Endodermal cell (in vitro differentiated cells): ENCODE results near the gene AGMAT. TPM values are rescaled to one million over a fixed set of nuclear protein-coding genes. Genes with fewer than 3 reads are reported as not detected.

Experiments
- DNase-seq: peaks from one replicate; pipeline ENCODE4 v3.0.0-alpha.2; 2017
- H3K27ac ChIP-seq: 2 replicates; pipeline ENCODE4 v1.5.1; 2013; ENCODE audit warnings: mild to moderate bottlenecking, low read depth, low read length, moderate library complexity
- H3K27me3 ChIP-seq: 2 replicates; pipeline ENCODE4 v1.6.1; 2013; ENCODE audit warnings: mild to moderate bottlenecking, low read length, moderate library complexity; ENCODE audit not compliant: insufficient read depth, control insufficient read depth, poor library complexity, severe bottlenecking
- H3K36me3 ChIP-seq: 2 replicates; pipeline ENCODE4 v1.7.0; 2013; ENCODE audit warnings: mild to moderate bottlenecking, low read length, moderate library complexity; ENCODE audit not compliant: control insufficient read depth, insufficient read depth
- H3K4me1 ChIP-seq: one replicate; pipeline ENCODE4 v1.7.0; 2013; ENCODE audit warnings: low read length; ENCODE audit not compliant: control insufficient read depth, insufficient read depth
- H3K4me3 ChIP-seq: 2 replicates; pipeline ENCODE4 v1.5.1; 2013; ENCODE audit warnings: mild to moderate bottlenecking, low read length, moderate library complexity
- H3K9ac ChIP-seq: 2 replicates; pipeline ENCODE4 v1.6.1; 2013; ENCODE audit warnings: mild to moderate bottlenecking, low read length, moderate library complexity; ENCODE audit not compliant: poor library complexity, severe bottlenecking; ENCODE audit errors: extremely low read depth
- H3K9me3 ChIP-seq: 2 replicates; pipeline ENCODE4 v1.6.1; 2013; ENCODE audit warnings: mild to moderate bottlenecking, low read length, moderate library complexity; ENCODE audit not compliant: control insufficient read depth
- H3K27ac Mint-ChIP-seq: 2 replicates; pipeline ENCODE4 v1.8.0; 2020; ENCODE audit warnings: mixed read lengths
- H3K27me3 Mint-ChIP-seq: 2 replicates; pipeline ENCODE4 v1.8.0; 2021; ENCODE audit warnings: mild to moderate bottlenecking, mixed read lengths; ENCODE audit not compliant: insufficient read depth
- H3K36me3 Mint-ChIP-seq: 2 replicates; pipeline ENCODE4 v1.8.0; 2020; ENCODE audit warnings: low read depth, mixed read lengths
- H3K4me1 Mint-ChIP-seq: 2 replicates; pipeline ENCODE4 v1.8.0; 2020; ENCODE audit warnings: mixed read lengths
- H3K4me3 Mint-ChIP-seq: 2 replicates; pipeline ENCODE4 v1.8.0; 2020; ENCODE audit warnings: mild to moderate bottlenecking, moderate library complexity, mixed read lengths
- H3K9me3 Mint-ChIP-seq: 2 replicates; pipeline ENCODE4 v1.8.0; 2020; ENCODE audit warnings: mild to moderate bottlenecking, mixed read lengths
- CTCF ChIP-seq: fragments of 200-600 bp; sonication (generic); conservative IDR thresholded peaks from 2 replicates; pipeline ENCODE4 v1.5.0; 2021; ENCODE audit warnings: antibody characterized with exemption, mild to moderate bottlenecking
- WGBS, 2 experiments: methylation state at CpG; one replicate each; pipeline versions ENCODE4 v1.1.5 to v1.1.7; 2013; ENCODE audit warnings: missing lambda C conversion rate in 2 of 2, mixed read lengths in 1 of 2; ENCODE audit not compliant: insufficient coverage in 1 of 2, insufficient read length in 1 of 2; 5-methylcytosine and 5-hydroxymethylcytosine counted together
- total RNA-seq, 2 donors: library from RNA; stranded (reverse); fragmentation: NEBNext Ultra II Directional in 1 of 2; extraction: Animal tissue kit (Norgen Biotek cat#: 25700) in 1 of 2; gene quantifications; 2 replicates in 1 of 2; 3 replicates in 1 of 2; pipeline ENCODE4 v1.2.1, GENCODE V29; 2021

AGMAT gene
- total RNA-seq, 2 donors from 2014 or later, result 3.8 to 4.4 TPM

- H3K4me3 ChIP-seq, result no peak overlapping the region
- no peaks in the 10 kb centered on the region for H3K9me3 ChIP-seq
- H3K27me3 ChIP-seq, result no peaks in the 10 kb centered on the region
- no peak overlapping the region for H3K4me3 Mint-ChIP-seq
- no peak for DNase-seq
- peaks cover 60% of the 10 kb centered on the region for H3K36me3 ChIP-seq
- H3K36me3 Mint-ChIP-seq, result peaks cover 49% of the 10 kb centered on the region
- H3K4me1 ChIP-seq, result no peaks in the 10 kb centered on the region
- no peak overlapping the region for H3K9ac ChIP-seq
- WGBS, 2 experiments, result 100% methylated on average over 1 of the region's 1 CpG; no CpG with 5 or more reads in 1 of the 2 experiments
- H3K27me3 Mint-ChIP-seq, result no peaks in the 10 kb centered on the region
- H3K4me1 Mint-ChIP-seq, result no peaks in the 10 kb centered on the region
- no peaks in the 10 kb centered on the region for H3K9me3 Mint-ChIP-seq
- H3K27ac Mint-ChIP-seq, result no peak overlapping the region
- TF ChIP-seq CTCF, result no peak
- no peak overlapping the region for H3K27ac ChIP-seq
These were observed 43.2 kb upstream of the AGMAT start for GRCh38 chr1:15628003-15628402.

GRCh38 chr1:15627343-15627988 is 42.6 kb upstream of the AGMAT start:
- no peaks in the 10 kb centered on the region for H3K9me3 ChIP-seq
- H3K27ac Mint-ChIP-seq, result no peak overlapping the region

GRCh38 chr1:15626269-15626950 is 41.6 kb upstream of the AGMAT start:
- Mint-ChIP-seq H3K27ac (no peak overlapping the region), H3K36me3 (peaks cover 42% of the 10 kb centered on the region), H3K27me3 (no peaks in the 10 kb centered on the region), H3K4me1 (no peaks in the 10 kb centered on the region), H3K4me3 (no peak overlapping the region), H3K9me3 (no peaks in the 10 kb centered on the region)
- Histone ChIP-seq H3K9ac (no peak overlapping the region), H3K36me3 (peaks cover 46% of the 10 kb centered on the region), H3K27me3 (no peaks in the 10 kb centered on the region), H3K4me3 (no peak overlapping the region), H3K9me3 (no peaks in the 10 kb centered on the region), H3K4me1 (no peaks in the 10 kb centered on the region), H3K27ac (no peak overlapping the region)
- no peak for DNase-seq
- 89 to 96% methylated on average over 7 to 11 of the region's 11 CpGs for WGBS, 2 experiments
- TF ChIP-seq CTCF, result no peak

More at GRCh38 chr1:15627343-15627988, 42.6 kb upstream of the AGMAT start:
- no peak for TF ChIP-seq CTCF
- peaks cover 48% of the 10 kb centered on the region for H3K36me3 Mint-ChIP-seq
- Histone ChIP-seq H3K4me3 (no peak overlapping the region), H3K27ac (no peak overlapping the region), H3K4me1 (no peaks in the 10 kb centered on the region), H3K9ac (no peak overlapping the region), H3K36me3 (peaks cover 56% of the 10 kb centered on the region), H3K27me3 (no peaks in the 10 kb centered on the region)
- no peaks in the 10 kb centered on the region for H3K27me3 Mint-ChIP-seq
- H3K4me3 Mint-ChIP-seq, result no peak overlapping the region
- 85 to 97% methylated on average over 2 to 4 of the region's 4 CpGs for WGBS, 2 experiments
- DNase-seq, result no peak
- no peaks in the 10 kb centered on the region for H3K4me1 Mint-ChIP-seq
- H3K9me3 Mint-ChIP-seq, result no peaks in the 10 kb centered on the region
